Stimulated activated CD8-positive, alpha-beta memory T cell treated with anti-CD3 and anti-CD28 coated beads, Interleukin-7, amount 100 ng/mL, for 48 hours (primary cell): ENCODE data around the gene BAIAP2.

Source experiments
- DNase-seq, 2 donors: peaks; one replicate each; pipeline ENCODE4 v3.0.0-alpha.2; 2020; ENCODE audit warnings: low read depth in 1 of 2; ENCODE audit errors: extremely low read depth in 1 of 2

The BAIAP2 gene

GRCh38 chr17:81050645-81051625 lies 16.0 kb downstream of the BAIAP2 start:
- DNase-seq, result no peak

GRCh38 chr17:81052199-81052997 lies 17.4 kb downstream of the BAIAP2 start:
- no peak for DNase-seq

GRCh38 chr17:81053041-81053970 lies 18.4 kb downstream of the BAIAP2 start:
- DNase-seq, result no peak

DNA sequence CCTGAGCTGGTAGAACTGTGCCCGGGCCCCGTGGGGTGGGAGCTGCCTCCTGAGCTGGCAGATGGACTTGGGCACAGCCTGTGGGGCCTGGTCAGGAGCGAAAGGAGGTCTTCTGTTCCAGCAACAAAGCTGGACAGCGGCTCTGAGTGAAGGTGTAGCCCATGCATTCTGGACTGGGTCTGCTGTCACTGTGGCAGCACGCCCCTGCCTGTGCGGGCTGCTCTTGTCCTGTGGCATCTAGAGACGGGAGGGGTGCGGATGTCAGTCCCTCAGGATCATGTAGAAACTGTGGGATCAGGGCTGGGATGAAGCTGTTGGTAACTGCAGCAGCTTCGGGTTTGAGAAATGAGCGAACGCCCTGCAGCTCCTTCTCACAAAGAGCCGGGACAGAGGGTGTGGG lies 19.4 kb downstream of the BAIAP2 start:
- no peak for DNase-seq

DNA sequence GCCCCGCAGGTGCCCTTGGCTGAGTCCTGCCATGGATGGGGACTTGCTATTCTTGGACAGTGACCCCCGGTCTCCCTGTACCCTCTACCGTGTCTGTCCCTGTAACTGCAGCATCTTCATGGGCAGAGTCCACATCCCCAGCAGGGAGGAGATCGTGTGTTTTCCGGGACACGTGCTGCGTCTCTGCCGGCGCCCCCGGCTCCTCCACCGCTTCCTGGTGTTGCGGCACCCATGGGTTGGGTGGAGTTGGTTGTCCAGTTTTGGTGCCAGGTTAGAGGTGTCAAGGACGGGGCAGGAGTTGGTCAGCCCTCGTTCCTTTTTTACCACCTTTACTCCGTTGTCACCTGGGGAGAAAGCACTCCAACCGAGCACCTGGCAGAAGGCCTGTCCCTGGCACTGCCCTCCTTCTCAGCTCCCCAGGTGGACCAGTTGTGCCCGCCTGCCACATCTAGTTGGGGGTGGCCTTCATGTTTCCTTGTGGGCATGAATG lies 20.0 kb downstream of the BAIAP2 start:
- no peak for DNase-seq

- DNase-seq, result no peak
These were observed 21.4 kb downstream of the BAIAP2 start for GRCh38 chr17:81056312-81056711.

DNA sequence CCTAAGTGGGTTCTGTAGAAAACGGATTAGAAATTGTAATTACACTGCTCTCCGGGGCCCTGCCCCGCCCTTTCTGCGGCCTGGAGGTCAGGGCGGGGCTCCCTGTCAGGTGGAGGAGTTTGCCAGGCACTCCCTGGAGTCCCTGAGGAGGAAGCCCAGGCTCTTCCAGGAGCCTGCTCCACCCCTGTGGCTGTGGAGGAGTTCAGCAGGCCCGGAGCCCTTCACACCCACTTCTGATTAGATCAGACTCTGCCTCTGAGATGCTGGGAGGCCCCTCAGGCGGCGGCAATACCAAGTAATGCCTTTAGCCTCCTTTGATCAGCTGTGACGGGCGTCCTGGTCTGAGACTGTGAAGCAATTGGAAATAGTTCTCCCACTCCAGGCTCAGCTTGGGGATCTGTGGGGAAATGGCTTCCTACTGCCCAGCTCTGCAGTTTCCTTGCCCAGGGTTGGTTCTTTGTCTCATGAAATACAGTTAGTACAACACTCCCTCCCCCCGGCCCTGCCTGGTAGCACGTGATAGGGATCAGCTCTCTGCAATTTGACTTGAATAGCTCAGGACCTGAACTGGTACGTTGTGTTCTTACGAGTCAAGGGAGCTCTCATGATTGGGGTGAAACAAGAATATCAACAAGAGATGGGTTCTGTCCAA lies 22.3 kb downstream of the BAIAP2 start:
- DNase-seq, result no peak

- no peak for DNase-seq
These were observed 22.8 kb downstream of the BAIAP2 start for GRCh38 chr17:81057777-81058176.

DNA sequence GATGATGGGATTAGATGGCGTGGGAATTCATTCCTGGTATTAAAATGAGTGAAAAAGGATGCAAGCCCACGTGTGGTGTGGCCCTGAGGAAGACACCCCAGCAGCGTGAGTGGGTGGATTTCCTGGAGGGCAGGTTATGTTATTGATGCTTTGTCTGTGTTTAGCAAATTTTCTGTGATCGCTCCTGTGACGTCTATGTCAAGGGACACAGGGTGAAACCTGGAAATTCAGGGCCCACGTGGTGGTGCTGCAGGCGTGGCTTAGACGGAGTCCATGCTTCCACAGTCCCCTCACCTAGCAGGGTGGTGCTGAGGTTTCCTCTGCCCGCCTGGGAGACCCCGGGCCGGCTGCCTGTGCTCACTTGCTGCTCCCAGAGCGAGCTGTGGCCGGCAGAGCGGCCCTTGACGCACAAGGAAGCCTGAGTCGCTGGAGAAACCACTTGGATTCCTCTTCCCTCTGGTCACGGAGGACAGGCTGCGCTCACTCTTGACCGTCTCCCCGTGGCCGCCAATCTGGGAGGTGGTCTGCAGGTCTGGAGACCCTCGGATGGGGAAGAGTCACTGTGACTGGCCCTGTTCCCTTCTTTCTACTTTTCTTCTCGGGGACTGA lies 23.4 kb downstream of the BAIAP2 start:
- DNase-seq, result no peak

GRCh38 chr17:81059026-81059425 lies 24.1 kb downstream of the BAIAP2 start:
- DNase-seq, result no peak

GRCh38 chr17:81060416-81060815 lies 25.5 kb downstream of the BAIAP2 start:
- DNase-seq, result no peak

DNA sequence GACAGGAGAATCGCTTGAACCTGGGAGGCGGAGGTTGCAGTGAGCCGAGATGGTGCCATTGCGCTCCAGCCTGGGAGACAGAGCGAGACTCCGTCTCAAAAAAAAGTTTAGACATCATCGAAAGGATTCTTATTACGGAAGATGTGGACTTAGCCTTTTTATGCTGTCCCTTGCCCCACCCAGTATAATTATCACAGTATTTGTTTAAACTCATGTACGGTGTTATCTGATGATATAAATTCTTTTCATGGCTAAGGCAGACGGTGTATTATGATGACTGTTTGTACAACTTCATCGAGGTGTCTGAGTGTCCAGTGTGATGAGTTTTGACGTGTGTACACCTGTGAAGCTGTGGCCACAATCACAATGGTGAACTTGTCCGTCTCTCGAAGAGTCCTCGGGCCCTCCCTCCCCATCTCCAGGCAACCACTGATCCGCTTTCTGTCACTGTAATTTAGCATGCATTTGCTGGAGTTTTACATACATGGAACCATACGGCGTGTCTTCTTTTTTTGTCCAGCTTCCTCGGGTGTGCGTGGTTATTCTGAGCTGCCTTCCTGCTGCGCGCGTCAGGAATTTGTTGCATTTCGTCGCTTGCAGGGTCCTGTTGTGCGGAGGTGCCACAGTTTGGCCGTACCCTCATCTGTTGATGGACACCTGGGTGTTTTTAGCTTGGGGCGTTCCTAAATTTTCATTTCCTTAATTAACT lies 26.2 kb downstream of the BAIAP2 start:
- no peak for DNase-seq

DNA sequence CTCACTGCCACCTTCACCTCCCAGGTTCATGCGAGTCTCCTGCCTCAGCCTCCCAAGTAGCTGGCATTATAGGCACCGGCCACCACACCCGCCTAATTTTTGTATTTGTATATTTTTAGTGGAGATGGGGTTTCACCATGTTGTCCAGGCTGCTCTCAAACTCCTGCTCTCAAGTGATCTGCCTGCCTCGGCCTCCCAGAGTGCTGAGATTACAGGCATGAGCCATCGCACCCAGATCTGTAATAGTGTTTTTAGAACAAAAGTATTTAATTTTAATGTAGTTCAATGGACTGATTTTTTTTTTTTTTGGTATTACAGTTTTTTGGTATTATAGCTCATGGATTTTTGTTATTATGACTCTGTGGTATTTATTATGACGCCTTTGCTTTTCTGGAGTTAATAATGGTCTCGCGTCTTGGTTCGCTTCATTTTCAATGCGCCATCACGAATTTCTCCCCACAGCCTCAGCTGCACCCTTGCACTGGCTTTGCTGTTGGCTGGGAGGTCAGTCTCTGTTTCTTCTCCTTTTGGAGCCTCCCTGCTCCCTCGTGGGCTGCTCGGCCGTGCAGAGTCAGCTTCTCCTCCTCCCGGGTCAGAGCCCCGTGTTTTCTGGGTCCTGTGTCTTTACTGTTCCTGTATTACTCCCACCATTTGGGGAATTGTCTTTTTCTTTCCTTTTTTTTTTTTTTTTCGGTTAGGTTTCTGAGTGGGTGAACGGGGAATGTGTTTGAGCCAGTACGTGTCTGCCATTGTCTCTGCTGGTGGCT lies 27.2 kb downstream of the BAIAP2 start:
- no peak for DNase-seq

GRCh38 chr17:81063106-81064093 lies 28.4 kb downstream of the BAIAP2 start:
- no peak for DNase-seq

GRCh38 chr17:81064678-81065475 lies 29.9 kb downstream of the BAIAP2 start:
- no peak for DNase-seq

DNA sequence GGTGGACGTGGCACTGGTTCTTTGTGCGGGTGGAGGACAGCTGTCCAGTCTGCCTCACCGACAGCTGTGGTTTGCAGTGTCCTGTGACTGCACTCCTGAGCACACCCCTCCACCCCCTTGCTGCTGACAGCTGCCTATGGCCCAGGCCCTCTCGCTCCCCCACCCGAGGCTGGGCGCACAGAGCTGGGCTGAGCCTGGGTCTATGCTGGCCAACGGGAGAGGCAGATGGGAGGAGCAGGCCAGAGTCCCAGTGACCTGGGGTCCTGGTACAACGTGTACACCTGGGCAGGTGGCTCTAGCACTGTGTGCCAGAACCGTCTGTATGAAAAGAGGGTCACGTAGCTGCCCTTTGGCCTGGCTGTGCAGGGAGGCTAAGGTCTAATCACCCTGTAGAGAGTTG lies 30.5 kb downstream of the BAIAP2 start:
- DNase-seq, result no peak
